K562 (cell line): ENCODE measurements around the gene TMEM158.

Experiments
- BCLAF1 ChIP-seq, 2 experiments: fragments of 450-650 bp in 1 of 2; IDR thresholded peaks; 2 replicates each; pipeline ENCODE4 v1.6.1; 2011 to 2017; ENCODE audit warnings: low read depth in 2 of 2, antibody characterized with exemption in 1 of 2, borderline replicate concordance in 1 of 2, low read length in 1 of 2, mild to moderate bottlenecking in 1 of 2, mixed read lengths in 1 of 2; ENCODE audit not compliant: control insufficient read depth in 1 of 2
- BRCA1 ChIP-seq, 2 experiments: fragments of 450-650 bp in 1 of 2; sonication (generic) in 1 of 2; formaldehyde crosslinking in 1 of 2; IDR thresholded peaks; 2 replicates each; pipeline versions ENCODE4 v1.5.0 to v1.6.1; 2017 to 2020; ENCODE audit warnings: mild to moderate bottlenecking in 1 of 2, missing genetic modification reagents in 1 of 2
- EWSR1 ChIP-seq: fragments of 450-650 bp; IDR thresholded peaks from 2 replicates; pipeline ENCODE4 v1.6.1; 2018; ENCODE audit warnings: borderline replicate concordance, mild to moderate bottlenecking, low read depth, moderate library complexity; ENCODE audit not compliant: partially characterized antibody
- FOXP1 ChIP-seq: sonication (generic); formaldehyde crosslinking; IDR thresholded peaks from 2 replicates; pipeline ENCODE4 v1.8.0; 2022; ENCODE audit warnings: mild to moderate bottlenecking, missing genetic modification reagents
- PREB ChIP-seq: sonication (generic); formaldehyde crosslinking; IDR thresholded peaks from 2 replicates; pipeline ENCODE4 v1.8.1; 2023; ENCODE audit warnings: mild to moderate bottlenecking, missing genetic modification reagents
- SIN3B ChIP-seq: fragments of 450-650 bp; IDR thresholded peaks from 2 replicates; pipeline ENCODE4 v1.6.1; 2017; ENCODE audit warnings: low read depth, mild to moderate bottlenecking, moderate library complexity
- YY1 ChIP-seq, 3 experiments: IDR thresholded peaks; 2 replicates each; pipeline ENCODE4 v1.6.1; 2011; ENCODE audit warnings: low read length in 2 of 3, mild to moderate bottlenecking in 2 of 3, moderate library complexity in 2 of 3, borderline replicate concordance in 1 of 3, control low read depth in 1 of 3, low read depth in 1 of 3; ENCODE audit not compliant: insufficient read depth in 3 of 3, insufficient replicate concordance in 2 of 3, control insufficient read depth in 1 of 3, insufficient read length in 1 of 3; ENCODE audit errors: extremely low read depth in 1 of 3
- ZBTB1 ChIP-seq: sonication (generic); formaldehyde crosslinking; IDR thresholded peaks from 2 replicates; pipeline ENCODE4 v1.8.1; 2023; ENCODE audit warnings: missing genetic modification reagents, low read depth, mild to moderate bottlenecking, borderline replicate concordance

GRCh38 chr3:45199837-45200648 is 26.0 kb downstream of the TMEM158 start:
- no peak for TF ChIP-seq BCLAF1 (IDR thresholded peaks at IDR 0.05; ENCODE audit: borderline replicate concordance in 1 of 2, control insufficient read depth in 1 of 2, low read depth in 2 of 2, low read length in 1 of 2)
- no peak for TF ChIP-seq PREB (CRISPR knock-in tag)
- TF ChIP-seq FOXP1 (CRISPR knock-in tag), result no peak
- TF ChIP-seq BRCA1 (IDR thresholded peaks at IDR 0.05), result no peak
- TF ChIP-seq BRCA1 (CRISPR knock-in tag; IDR thresholded peaks at IDR 0.05), result no peak
- TF ChIP-seq ZBTB1 (CRISPR knock-in tag), result no peak
- no peak for TF ChIP-seq YY1 (IDR thresholded peaks at IDR 0.05; ENCODE audit: borderline replicate concordance in 1 of 3, control insufficient read depth in 1 of 3, extremely low read depth in 1 of 3, insufficient read depth in 3 of 3, insufficient read length in 1 of 3, insufficient replicate concordance in 2 of 3, low read depth in 1 of 3, low read length in 2 of 3)
- no peak for TF ChIP-seq EWSR1
- no peak for TF ChIP-seq SIN3B
